OCI-LY7 (cell line): ENCODE measurements around the gene SLC18A3. TPM values are rescaled to one million over a fixed set of nuclear protein-coding genes. Genes with fewer than 3 reads are reported as not detected.

Experiments
- BruUV-seq: library from RNA; stranded (reverse); fragments of 400-500 nt; replicated peaks from 2 replicates; lab custom pipeline; 2021; lab: Mats Ljungman, UMichigan
- CTCF ChIA-PET: fragments of 300-600 bp; sonication (Branson Sonifier 250); formaldehyde crosslinking; loops from one replicate; lab custom pipeline; 2022; ENCODE audit warnings: antibody characterized with exemption; ENCODE audit not compliant: unreplicated experiment; lab: Charles Lee
- POLR2A ChIA-PET: fragments of 300-600 bp; sonication (Branson Sonifier 250); formaldehyde crosslinking; loops from one replicate; lab custom pipeline; 2022; ENCODE audit warnings: antibody characterized with exemption; lab: Charles Lee
- DNase-seq: peaks from one replicate; pipeline ENCODE4 v3.0.0-alpha.2; 2015; ENCODE audit warnings: low spot score
- H2AFZ ChIP-seq: fragments of 200-600 bp; sonication (generic), shearing (Covaris generic); 2 replicates; pipeline ENCODE4 v1.6.1; 2014; ENCODE audit warnings: mild to moderate bottlenecking, antibody characterized with exemption, low read length, moderate library complexity
- H3K27ac ChIP-seq: fragments of 200-600 bp; sonication (generic); 2 replicates; pipeline ENCODE4 v1.5.1; 2014; ENCODE audit warnings: mixed run types, low read depth, mild to moderate bottlenecking, moderate library complexity, low read length, inconsistent platforms; ENCODE audit not compliant: poor library complexity, severe bottlenecking
- H3K36me3 ChIP-seq: fragments of 200-600 bp; sonication (generic); 2 replicates; pipeline ENCODE4 v1.6.1; 2014; ENCODE audit warnings: mild to moderate bottlenecking, antibody characterized with exemption, low read length, moderate library complexity, mixed read lengths; ENCODE audit not compliant: insufficient read depth
- H3K4me1 ChIP-seq: fragments of 200-600 bp; sonication (generic); 2 replicates; pipeline ENCODE4 v1.5.1; 2014; ENCODE audit warnings: mild to moderate bottlenecking, low read length; ENCODE audit not compliant: insufficient read depth, poor library complexity, severe bottlenecking
- H3K4me2 ChIP-seq: fragments of 200-600 bp; sonication (generic); 2 replicates; pipeline ENCODE4 v1.6.1; 2014; ENCODE audit warnings: mild to moderate bottlenecking, low read length
- H3K4me3 ChIP-seq: fragments of 200-600 bp; sonication (generic); 2 replicates; pipeline ENCODE4 v1.5.1; 2014; ENCODE audit warnings: mild to moderate bottlenecking, low read depth, low read length; ENCODE audit not compliant: poor library complexity, severe bottlenecking
- H3K79me2 ChIP-seq: fragments of 200-600 bp; sonication (generic); 2 replicates; pipeline ENCODE4 v1.6.1; 2016; ENCODE audit warnings: low read depth, mild to moderate bottlenecking, low read length, moderate library complexity, mixed read lengths; ENCODE audit not compliant: insufficient read depth
- H3K9me2 ChIP-seq: fragments of 200-600 bp; sonication (generic); 2 replicates; pipeline ENCODE4 v1.6.1; 2016; ENCODE audit warnings: mild to moderate bottlenecking, low read length, mixed read lengths; ENCODE audit not compliant: insufficient read depth
- H3K9me3 ChIP-seq: fragments of 200-600 bp; sonication (generic); 2 replicates; pipeline ENCODE4 v1.6.1; 2014; ENCODE audit warnings: mild to moderate bottlenecking, mixed run types, low read length, mixed read lengths
- H4K20me1 ChIP-seq: fragments of 200-600 bp; sonication (generic); 2 replicates; pipeline ENCODE4 v1.6.1; 2014; ENCODE audit warnings: mild to moderate bottlenecking, antibody characterized with exemption, low read length, moderate library complexity, mixed read lengths; ENCODE audit not compliant: insufficient read depth
- CTCF ChIP-seq: fragments of 200-600 bp; sonication (generic); conservative IDR thresholded peaks from 2 replicates; pipeline ENCODE4 v1.5.1; 2014; ENCODE audit warnings: mild to moderate bottlenecking, antibody characterized with exemption, low read length, moderate library complexity, mixed read lengths
- EZH2phosphoT487 ChIP-seq: fragments of 200-600 bp; sonication (generic); IDR thresholded peaks from 2 replicates; pipeline ENCODE4 v1.6.1; 2018; ENCODE audit warnings: low read depth, borderline replicate concordance, mild to moderate bottlenecking, mixed run types, antibody characterized with exemption, low read length, moderate library complexity, mixed read lengths
- intact Hi-C: fragments of 100-400 bp; cut with micrococcal nuclease; formaldehyde crosslinking; loops from one replicate; pipeline ENCODE4 v1.10.0; 2022; ENCODE audit not compliant: unreplicated experiment
- total RNA-seq, 2 experiments: library from RNA; depleted of rRNA in 1 of 2; stranded (reverse); fragments of >200 nt in 1 of 2; shearing (Covaris generic) in 1 of 2; gene quantifications; 2 replicates each; pipeline ENCODE4 v1.2.3, GENCODE V29; 2014 to 2022

SLC18A3 gene
- total RNA-seq, 2 experiments from 2014 or later, result not detected

GRCh38 chr10:49654036-49654693 lies 44.1 kb downstream of the SLC18A3 start:
- BruUV-seq, result no TSS peak
- Histone ChIP-seq H3K9me2 (no peaks in the 10 kb centered on the region), H3K36me3 (no peaks in the 10 kb centered on the region), H3K4me1 (no peaks in the 10 kb centered on the region), H3K4me2 (no peak overlapping the region), H3K4me3 (no peak overlapping the region), H3K9me3 (no peaks in the 10 kb centered on the region; the same call in 1 of the 2 replicates), H3K27ac (no peak overlapping the region), H3K79me2 (no peaks in the 10 kb centered on the region), H2AFZ (no peak overlapping the region), H4K20me1 (no peaks in the 10 kb centered on the region)
- intact Hi-C loops, result no loop called here
- TF ChIP-seq EZH2phosphoT487, result no peak
- no peak for TF ChIP-seq CTCF
- DNase-seq, result no peak
- CTCF ChIA-PET, result no interaction called here
- POLR2A ChIA-PET, result no interaction called here

- no peaks in the 10 kb centered on the region for H3K4me1 ChIP-seq
- CTCF ChIA-PET, result no interaction called here
- no TSS peak for BruUV-seq
Measured at GRCh38 chr10:49655099-49655498, 45.0 kb downstream of the SLC18A3 start.

More at GRCh38 chr10:49655099-49655498, 45.0 kb downstream of the SLC18A3 start:
- H3K36me3 ChIP-seq, result no peaks in the 10 kb centered on the region
- no peak for TF ChIP-seq CTCF
- TF ChIP-seq EZH2phosphoT487, result no peak
- no peaks in the 10 kb centered on the region; the same call in 1 of the 2 replicates for H3K9me3 ChIP-seq
- no peak overlapping the region for H3K4me2 ChIP-seq
- no peak overlapping the region for H3K4me3 ChIP-seq
- H3K27ac ChIP-seq, result no peak overlapping the region
- no peak overlapping the region for H2AFZ ChIP-seq
- intact Hi-C loops, result no loop called here
- H3K9me2 ChIP-seq, result no peaks in the 10 kb centered on the region
- H4K20me1 ChIP-seq, result no peaks in the 10 kb centered on the region
- POLR2A ChIA-PET, result interaction anchor here (0.5 kb wide), 1 partner anchor 1194 kb away, joined by 5 read pairs; no protein-coding TSS in a partner anchor
- no peaks in the 10 kb centered on the region for H3K79me2 ChIP-seq
- DNase-seq, result no peak
